HCT116 (cell line): ENCODE measurements around the gene GDPD3. TPM values are rescaled to one million over a fixed set of nuclear protein-coding genes. Genes with fewer than 3 reads are reported as not detected.

ENCODE experiments used
- ATAC-seq: fragments of 200-7000 bp; cut with Tn5 transposase; 2 replicates; pipeline ENCODE4 v1.9.1; 2020; ENCODE audit warnings: mild to moderate bottlenecking, moderate library complexity
- BruUV-seq: library from RNA; stranded (reverse); fragments of 400-500 nt; replicated peaks from 2 replicates; lab custom pipeline; 2021; lab: Mats Ljungman, UMichigan
- CTCF ChIA-PET: fragments of 300-600 bp; sonication (Branson Sonifier 250); formaldehyde crosslinking; loops from one replicate; lab custom pipeline; 2021; ENCODE audit warnings: antibody characterized with exemption; lab: Charles Lee
- POLR2A ChIA-PET: fragments of 300-600, 350-600 bp; sonication (Branson Sonifier 250); formaldehyde crosslinking; loops from one replicate; lab custom pipeline; 2021; ENCODE audit warnings: antibody characterized with exemption; lab: Charles Lee
- RAD21 ChIA-PET, 2 experiments: fragments of 300-600 bp; sonication (Branson Sonifier 250); formaldehyde crosslinking; loops; one replicate each; lab custom pipeline; 2023; ENCODE audit warnings: low total read pairs in 2 of 2; ENCODE audit not compliant: uncharacterized antibody in 2 of 2, unreplicated experiment in 2 of 2, low non-redundant PET in 1 of 2; lab: Charles Lee
- DNase-seq: peaks from one replicate; pipeline ENCODE4 v3.0.0-alpha.2; 2010; ENCODE audit warnings: low read depth, low spot score
- H2AFZ ChIP-seq: fragments of 200-600 bp; shearing (Covaris generic), sonication (generic); 2 replicates; pipeline ENCODE4 v1.6.1; 2017; ENCODE audit warnings: low read depth, mixed run types, mixed read lengths, antibody characterized with exemption, low read length; ENCODE audit not compliant: poor library complexity, severe bottlenecking
- H3K27ac ChIP-seq: 2 replicates; pipeline ENCODE4 v1.5.1; 2012; ENCODE audit warnings: low read depth, low read length
- H3K27me3 ChIP-seq: fragments of 200-600 bp; sonication (generic); 2 replicates; pipeline ENCODE4 v1.6.1; 2016; ENCODE audit warnings: mixed run types, low read length, mixed read lengths; ENCODE audit not compliant: insufficient read depth
- H3K36me3 ChIP-seq, 2 experiments: fragments of 200-500 bp in 1 of 2; fragments of 200-600 bp in 1 of 2; sonication (Bioruptor generic) in 1 of 2; sonication (generic) in 1 of 2; 2 replicates each; pipeline versions ENCODE4 v1.5.1 to v1.6.1; 2014 to 2016; ENCODE audit warnings: low read length in 2 of 2, inconsistent platforms in 1 of 2, mixed read lengths in 1 of 2, mixed run types in 1 of 2; ENCODE audit not compliant: insufficient read depth in 2 of 2, control insufficient read depth in 1 of 2
- H3K4me1 ChIP-seq, 2 experiments: fragments of 200-600 bp in 1 of 2; sonication (generic) in 1 of 2; 2 replicates each; pipeline versions ENCODE4 v1.5.1 to v1.6.1; 2012 to 2017; ENCODE audit warnings: low read length in 2 of 2, inconsistent platforms in 1 of 2, mild to moderate bottlenecking in 1 of 2, mixed read lengths in 1 of 2, mixed run types in 1 of 2, moderate library complexity in 1 of 2; ENCODE audit not compliant: insufficient read depth in 2 of 2, control insufficient read depth in 1 of 2
- H3K4me2 ChIP-seq: fragments of 200-600 bp; sonication (generic); 2 replicates; pipeline ENCODE4 v1.6.1; 2017; ENCODE audit warnings: mixed run types, low read length, mixed read lengths
- H3K4me3 ChIP-seq, 2 experiments: fragments of 200-600 bp in 1 of 2; sonication (generic) in 1 of 2; replicated peaks in 1 of 2; 2 replicates each; pipeline ENCODE4 v1.5.1; 2011 to 2016; ENCODE audit warnings: low read length in 2 of 2, control low read depth in 1 of 2, low read depth in 1 of 2, mild to moderate bottlenecking in 1 of 2, mixed read lengths in 1 of 2, mixed run types in 1 of 2
- H3K79me2 ChIP-seq: fragments of 200-600 bp; sonication (generic); 2 replicates; pipeline ENCODE4 v1.6.1; 2017; ENCODE audit warnings: mild to moderate bottlenecking, mixed run types, low read length, moderate library complexity, mixed read lengths; ENCODE audit not compliant: insufficient read depth
- H3K9ac ChIP-seq: fragments of 200-600 bp; sonication (generic); 2 replicates; pipeline ENCODE4 v1.6.1; 2016; ENCODE audit warnings: low read length, mixed read lengths
- H3K9me2 ChIP-seq: fragments of 200-600 bp; sonication (generic), shearing (Covaris generic); 2 replicates; pipeline ENCODE4 v1.6.1; 2017; ENCODE audit warnings: mixed run types, mild to moderate bottlenecking, moderate library complexity; ENCODE audit not compliant: insufficient read depth
- H3K9me3 ChIP-seq, 2 experiments: fragments of 200-500 bp in 1 of 2; fragments of 200-600 bp in 1 of 2; sonication (Bioruptor generic) in 1 of 2; sonication (generic) in 1 of 2; 2 replicates each; pipeline ENCODE4 v1.6.1; 2014 to 2017; ENCODE audit warnings: low read length in 2 of 2, mixed read lengths in 2 of 2, inconsistent platforms in 1 of 2, low read depth in 1 of 2, mild to moderate bottlenecking in 1 of 2, mixed run types in 1 of 2, moderate library complexity in 1 of 2; ENCODE audit not compliant: control insufficient read depth in 1 of 2, insufficient read depth in 1 of 2
- H4K20me1 ChIP-seq: fragments of 200-600 bp; sonication (generic), shearing (Covaris generic); 2 replicates; pipeline ENCODE4 v1.6.1; 2017; ENCODE audit warnings: mixed run types, mild to moderate bottlenecking, moderate library complexity; ENCODE audit not compliant: insufficient read depth
- EGR1 ChIP-seq: IDR thresholded peaks from 2 replicates; pipeline ENCODE4 v1.6.1; 2012; ENCODE audit warnings: low read depth
- EZH2 ChIP-seq: fragments of 200-600 bp; sonication (generic); IDR thresholded peaks from 2 replicates; pipeline ENCODE4 v1.6.1; 2017; ENCODE audit warnings: antibody characterized with exemption, mixed run types
- EZH2phosphoT487 ChIP-seq: fragments of 200-600 bp; IDR thresholded peaks from 2 replicates; pipeline ENCODE4 v1.6.1; 2018; ENCODE audit warnings: antibody characterized with exemption, borderline replicate concordance
- RAD21 ChIP-seq: IDR thresholded peaks from 2 replicates; pipeline ENCODE4 v1.6.1; 2012; ENCODE audit warnings: low read depth, mild to moderate bottlenecking
- ZNF274 ChIP-seq: fragments of 200-500 bp; sonication (Bioruptor generic); IDR thresholded peaks from 2 replicates; pipeline ENCODE4 v1.6.1; 2014; ENCODE audit warnings: mild to moderate bottlenecking, low read depth, low read length, inconsistent platforms
- intact Hi-C: fragments of 100-400 bp; cut with micrococcal nuclease; formaldehyde crosslinking; loops from 2 replicates; pipeline ENCODE4 v1.10.0; 2022
- total RNA-seq: library from RNA; stranded (reverse); gene quantifications from one replicate; pipeline ENCODE4 v1.2.1, GENCODE V29; 2021; ENCODE audit not compliant: unreplicated experiment
- TF ChIP-seq, protein P1 (sequence below): IDR thresholded peaks from 2 replicates; pipeline ENCODE4 v1.6.1; 2011; ENCODE audit warnings: mild to moderate bottlenecking, low read length, moderate library complexity; ENCODE audit not compliant: insufficient replicate concordance; ENCODE audit errors: extremely low read depth
- TF ChIP-seq, protein P2 (sequence below), 3 experiments: fragments of 200-600 bp in 1 of 3; sonication (generic) in 1 of 3; IDR thresholded peaks in 2 of 3; conservative IDR thresholded peaks in 1 of 3; 2 replicates each; pipeline ENCODE4 v1.5.1; 2012 to 2017; ENCODE audit warnings: low read depth in 2 of 3, low read length in 2 of 3, antibody characterized with exemption in 1 of 3, borderline replicate concordance in 1 of 3, control low read depth in 1 of 3, mild to moderate bottlenecking in 1 of 3, mixed read lengths in 1 of 3, mixed run types in 1 of 3, moderate library complexity in 1 of 3; ENCODE audit not compliant: insufficient read depth in 1 of 3

GDPD3 gene
- total RNA-seq, 1 experiment from 2014 or later: 7.0 TPM

DNA sequence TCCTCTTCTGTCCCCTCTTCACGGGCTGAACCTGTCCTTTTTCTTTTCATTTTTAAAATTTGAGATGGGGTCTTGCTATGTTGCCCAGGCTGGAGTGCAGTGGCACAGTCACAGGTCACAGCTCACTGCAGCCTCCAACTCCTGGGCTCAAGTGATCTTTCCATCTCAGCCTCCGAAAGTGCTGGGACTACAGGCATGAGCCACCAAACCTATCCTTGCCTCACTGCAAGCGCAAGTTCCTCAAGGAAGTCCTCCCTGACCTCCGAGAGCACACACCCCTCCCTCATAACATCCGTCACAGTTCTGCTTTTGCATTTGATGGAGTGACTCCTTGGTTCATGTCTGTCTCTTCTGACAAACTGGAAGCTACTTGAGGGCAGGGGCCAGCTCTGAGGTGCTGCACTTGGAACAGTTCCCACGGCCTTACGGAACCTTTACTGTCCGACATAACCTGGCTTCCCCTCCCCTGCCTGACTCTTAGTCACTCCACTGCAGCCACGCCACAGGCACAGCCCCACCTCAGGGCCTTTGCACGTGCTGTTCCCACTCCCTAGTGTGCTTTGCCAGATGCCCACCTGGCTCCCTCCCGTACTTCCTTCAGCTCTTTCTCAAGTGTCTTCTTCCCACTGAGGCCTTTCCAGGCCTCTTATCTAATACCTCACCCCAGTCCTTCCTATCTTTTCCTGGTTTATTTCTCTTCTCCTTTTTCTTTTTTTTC, 26.0 kb downstream of the GDPD3 start:
- peaks cover 9 to 38% of the 10 kb centered on the region in 2 experiments for H3K4me1 ChIP-seq
- POLR2A ChIA-PET: no interaction called here
- no peak overlapping the region for H3K4me2 ChIP-seq
- H3K4me3 ChIP-seq: no peak overlapping the region
- H4K20me1 ChIP-seq: no peaks in the 10 kb centered on the region
- no TSS peak for BruUV-seq
- H3K79me2 ChIP-seq: no peaks in the 10 kb centered on the region; the same call in 1 of the 2 replicates
- H3K9ac ChIP-seq: no peak overlapping the region
- CTCF ChIA-PET: interaction anchor here (1.2 to 1.3 kb wide), 2 partner anchors 34 to 387 kb away, joined by 3 read pairs; a partner anchor contains a TSS
- DNase-seq (no peak), ATAC-seq (no peak)
- no peaks in the 10 kb centered on the region for H3K9me2 ChIP-seq
- H3K27ac ChIP-seq: no peak overlapping the region
- no peak overlapping the region for H2AFZ ChIP-seq
- RAD21 ChIA-PET: no interaction called here
- TF ChIP-seq EZH2phosphoT487: no peak
- TF ChIP-seq, protein P1, sequence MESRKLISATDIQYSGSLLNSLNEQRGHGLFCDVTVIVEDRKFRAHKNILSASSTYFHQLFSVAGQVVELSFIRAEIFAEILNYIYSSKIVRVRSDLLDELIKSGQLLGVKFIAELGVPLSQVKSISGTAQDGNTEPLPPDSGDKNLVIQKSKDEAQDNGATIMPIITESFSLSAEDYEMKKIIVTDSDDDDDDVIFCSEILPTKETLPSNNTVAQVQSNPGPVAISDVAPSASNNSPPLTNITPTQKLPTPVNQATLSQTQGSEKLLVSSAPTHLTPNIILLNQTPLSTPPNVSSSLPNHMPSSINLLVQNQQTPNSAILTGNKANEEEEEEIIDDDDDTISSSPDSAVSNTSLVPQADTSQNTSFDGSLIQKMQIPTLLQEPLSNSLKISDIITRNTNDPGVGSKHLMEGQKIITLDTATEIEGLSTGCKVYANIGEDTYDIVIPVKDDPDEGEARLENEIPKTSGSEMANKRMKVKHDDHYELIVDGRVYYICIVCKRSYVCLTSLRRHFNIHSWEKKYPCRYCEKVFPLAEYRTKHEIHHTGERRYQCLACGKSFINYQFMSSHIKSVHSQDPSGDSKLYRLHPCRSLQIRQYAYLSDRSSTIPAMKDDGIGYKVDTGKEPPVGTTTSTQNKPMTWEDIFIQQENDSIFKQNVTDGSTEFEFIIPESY: no peak
- no peak for TF ChIP-seq EZH2
- TF ChIP-seq, protein P2, sequence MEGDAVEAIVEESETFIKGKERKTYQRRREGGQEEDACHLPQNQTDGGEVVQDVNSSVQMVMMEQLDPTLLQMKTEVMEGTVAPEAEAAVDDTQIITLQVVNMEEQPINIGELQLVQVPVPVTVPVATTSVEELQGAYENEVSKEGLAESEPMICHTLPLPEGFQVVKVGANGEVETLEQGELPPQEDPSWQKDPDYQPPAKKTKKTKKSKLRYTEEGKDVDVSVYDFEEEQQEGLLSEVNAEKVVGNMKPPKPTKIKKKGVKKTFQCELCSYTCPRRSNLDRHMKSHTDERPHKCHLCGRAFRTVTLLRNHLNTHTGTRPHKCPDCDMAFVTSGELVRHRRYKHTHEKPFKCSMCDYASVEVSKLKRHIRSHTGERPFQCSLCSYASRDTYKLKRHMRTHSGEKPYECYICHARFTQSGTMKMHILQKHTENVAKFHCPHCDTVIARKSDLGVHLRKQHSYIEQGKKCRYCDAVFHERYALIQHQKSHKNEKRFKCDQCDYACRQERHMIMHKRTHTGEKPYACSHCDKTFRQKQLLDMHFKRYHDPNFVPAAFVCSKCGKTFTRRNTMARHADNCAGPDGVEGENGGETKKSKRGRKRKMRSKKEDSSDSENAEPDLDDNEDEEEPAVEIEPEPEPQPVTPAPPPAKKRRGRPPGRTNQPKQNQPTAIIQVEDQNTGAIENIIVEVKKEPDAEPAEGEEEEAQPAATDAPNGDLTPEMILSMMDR (IDR thresholded peaks at IDR 0.05 in 2 of 3, conservative IDR thresholded peaks at IDR 0.05 in 1 of 3; ENCODE audit: borderline replicate concordance in 1 of 3, insufficient read depth in 1 of 3, low read depth in 2 of 3, low read length in 2 of 3): no peak
- no peak for TF ChIP-seq RAD21
- TF ChIP-seq EGR1: no peak
- TF ChIP-seq ZNF274: no peak
- intact Hi-C loops: no loop called here
- H3K27me3 ChIP-seq: no peaks in the 10 kb centered on the region
- peaks cover 14 to 29% of the 10 kb centered on the region in 2 experiments; a peak in 3 of 4 replicates for H3K36me3 ChIP-seq
- no peaks in the 10 kb centered on the region for H3K9me3 ChIP-seq
